Nephron progenitor cell (in vitro differentiated cells): ENCODE measurements around the gene FAM78B.
A peak's percentile ranks its signal among the peaks of the same experiment; 100 is the strongest.

Experiments used
- DNase-seq: peaks from one replicate; pipeline ENCODE4 v3.0.0; 2021
- H3K27ac Mint-ChIP-seq: 2 replicates; pipeline ENCODE4 v1.8.0; 2021; ENCODE audit warnings: mild to moderate bottlenecking, moderate library complexity, mixed read lengths
- H3K27me3 Mint-ChIP-seq: 2 replicates; pipeline ENCODE4 v1.8.0; 2021; ENCODE audit warnings: mild to moderate bottlenecking, low read depth, mixed read lengths; ENCODE audit not compliant: poor library complexity
- H3K36me3 Mint-ChIP-seq: 2 replicates; pipeline ENCODE4 v1.8.0; 2021; ENCODE audit warnings: low read depth, mixed read lengths
- H3K4me1 Mint-ChIP-seq: 2 replicates; pipeline ENCODE4 v1.8.0; 2021; ENCODE audit warnings: mixed read lengths
- H3K4me3 Mint-ChIP-seq: 2 replicates; pipeline ENCODE4 v1.8.0; 2021; ENCODE audit warnings: mild to moderate bottlenecking, moderate library complexity, mixed read lengths
- H3K9me3 Mint-ChIP-seq: 2 replicates; pipeline ENCODE4 v1.8.0; 2021; ENCODE audit warnings: mild to moderate bottlenecking, moderate library complexity, mixed read lengths
- TF ChIP-seq, protein P1 (sequence below): fragments of 200-600 bp; sonication (generic); IDR thresholded peaks from 2 replicates; pipeline ENCODE4 v1.5.0; 2021; ENCODE audit warnings: antibody characterized with exemption

The FAM78B gene

DNA sequence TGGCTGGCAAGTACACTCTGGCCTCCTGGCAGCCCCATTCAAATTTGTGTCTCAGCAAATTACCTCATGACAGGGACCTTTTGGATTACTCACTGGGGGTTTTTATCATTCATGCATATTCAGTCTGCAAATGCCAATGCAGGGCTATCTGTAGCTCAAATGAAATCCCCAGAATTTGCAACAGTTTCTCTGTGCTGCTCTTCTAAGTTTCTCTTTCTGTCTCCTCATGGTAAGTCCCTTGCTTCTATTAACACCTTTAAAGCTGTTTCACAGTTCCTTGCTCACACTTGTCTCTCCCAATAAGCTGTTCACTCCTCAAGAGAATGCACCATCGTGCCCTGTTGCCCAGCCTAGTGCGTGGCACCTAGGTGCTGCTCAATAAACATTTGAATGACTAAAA is 3.3 kb upstream of the FAM78B start:
- peaks cover 39% of the 10 kb centered on the region for H3K27me3 Mint-ChIP-seq
- no peaks in the 10 kb centered on the region for H3K36me3 Mint-ChIP-seq
- H3K9me3 Mint-ChIP-seq: no peaks in the 10 kb centered on the region
- no peak overlapping the region for H3K4me3 Mint-ChIP-seq
- no peak for DNase-seq
- TF ChIP-seq, protein P1, sequence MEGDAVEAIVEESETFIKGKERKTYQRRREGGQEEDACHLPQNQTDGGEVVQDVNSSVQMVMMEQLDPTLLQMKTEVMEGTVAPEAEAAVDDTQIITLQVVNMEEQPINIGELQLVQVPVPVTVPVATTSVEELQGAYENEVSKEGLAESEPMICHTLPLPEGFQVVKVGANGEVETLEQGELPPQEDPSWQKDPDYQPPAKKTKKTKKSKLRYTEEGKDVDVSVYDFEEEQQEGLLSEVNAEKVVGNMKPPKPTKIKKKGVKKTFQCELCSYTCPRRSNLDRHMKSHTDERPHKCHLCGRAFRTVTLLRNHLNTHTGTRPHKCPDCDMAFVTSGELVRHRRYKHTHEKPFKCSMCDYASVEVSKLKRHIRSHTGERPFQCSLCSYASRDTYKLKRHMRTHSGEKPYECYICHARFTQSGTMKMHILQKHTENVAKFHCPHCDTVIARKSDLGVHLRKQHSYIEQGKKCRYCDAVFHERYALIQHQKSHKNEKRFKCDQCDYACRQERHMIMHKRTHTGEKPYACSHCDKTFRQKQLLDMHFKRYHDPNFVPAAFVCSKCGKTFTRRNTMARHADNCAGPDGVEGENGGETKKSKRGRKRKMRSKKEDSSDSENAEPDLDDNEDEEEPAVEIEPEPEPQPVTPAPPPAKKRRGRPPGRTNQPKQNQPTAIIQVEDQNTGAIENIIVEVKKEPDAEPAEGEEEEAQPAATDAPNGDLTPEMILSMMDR: no peak
- H3K27ac Mint-ChIP-seq: no peak overlapping the region
- peaks cover 18% of the 10 kb centered on the region for H3K4me1 Mint-ChIP-seq

DNA sequence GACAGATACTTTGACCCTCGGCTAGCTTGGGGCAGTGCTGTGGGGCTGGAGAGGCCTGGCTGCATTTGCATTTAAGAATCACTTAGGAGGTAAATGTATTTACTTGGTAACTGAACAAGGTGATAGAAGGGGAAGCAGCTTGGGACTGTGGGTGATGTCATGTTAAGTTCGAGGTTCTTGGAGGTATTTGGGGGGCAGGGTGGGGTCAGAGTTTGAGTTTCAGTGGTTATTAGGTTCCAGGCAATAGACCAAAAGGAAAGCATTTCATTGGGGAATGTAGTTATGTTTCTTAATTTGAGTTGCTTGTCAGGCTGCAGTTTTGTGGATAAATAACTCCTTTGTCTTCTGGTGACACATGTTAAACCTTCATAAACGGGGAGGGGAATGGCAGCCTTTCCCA is 2.4 kb upstream of the FAM78B start:
- peaks cover 45% of the 10 kb centered on the region for H3K27me3 Mint-ChIP-seq

DNA sequence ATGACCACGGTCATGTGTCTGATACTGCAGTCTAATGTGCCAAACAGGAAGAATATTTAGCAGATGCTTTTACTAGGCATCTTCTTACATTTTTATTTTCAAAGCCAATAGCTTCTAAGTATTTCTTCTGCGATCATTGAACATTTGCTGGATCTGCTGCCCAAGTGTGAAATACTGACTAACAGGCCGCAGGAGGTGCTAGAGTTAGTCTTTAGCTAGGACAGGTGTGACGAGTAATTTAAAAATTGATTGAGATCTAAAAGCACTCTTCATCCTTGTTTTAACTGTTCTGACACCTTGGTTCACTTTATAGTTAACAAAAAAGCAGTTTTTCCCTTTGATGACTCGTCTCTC is 748 bp upstream of the FAM78B start:
- Mint-ChIP-seq H3K9me3 (no peaks in the 10 kb centered on the region), H3K27ac (no peak overlapping the region), H3K36me3 (no peaks in the 10 kb centered on the region), H3K4me1 (peaks cover 21% of the 10 kb centered on the region), H3K27me3 (peaks cover 62% of the 10 kb centered on the region), H3K4me3 (peak overlapping the region; percentile 83)
- DNase-seq: no peak
- TF ChIP-seq, protein P1: no peak

More for the DNA sequence above, 2.4 kb upstream of the FAM78B start:
- H3K9me3 Mint-ChIP-seq: no peaks in the 10 kb centered on the region
- DNase-seq: no peak
- TF ChIP-seq, protein P1: no peak
- H3K36me3 Mint-ChIP-seq: no peaks in the 10 kb centered on the region
- H3K4me3 Mint-ChIP-seq: no peak overlapping the region
- H3K27ac Mint-ChIP-seq: no peak overlapping the region
- peaks cover 21% of the 10 kb centered on the region for H3K4me1 Mint-ChIP-seq

DNA sequence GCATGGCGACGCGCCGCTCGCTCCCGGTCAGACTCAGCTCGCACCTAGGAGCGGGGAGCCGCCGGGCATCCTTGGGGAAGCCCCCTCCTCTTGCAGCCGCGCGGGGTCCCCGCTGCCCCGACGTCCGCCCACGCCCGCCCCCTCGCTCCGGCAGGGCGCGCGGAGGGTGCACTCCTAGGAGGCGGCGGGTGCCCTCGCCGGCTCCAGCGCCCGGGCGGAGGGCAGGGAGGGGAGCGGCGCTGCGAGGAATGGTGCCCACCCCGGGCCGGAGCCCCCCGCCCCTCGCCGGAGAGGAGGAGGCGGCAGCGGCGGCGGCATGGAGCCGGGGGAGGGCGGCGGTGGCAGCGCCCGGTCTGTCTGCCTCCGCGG is 488 bp downstream of the FAM78B start:
- no peak for DNase-seq
- Mint-ChIP-seq H3K4me1 (peaks cover 21% of the 10 kb centered on the region), H3K36me3 (no peaks in the 10 kb centered on the region), H3K9me3 (no peaks in the 10 kb centered on the region), H3K4me3 (no peak overlapping the region), H3K27me3 (peaks cover 74% of the 10 kb centered on the region), H3K27ac (no peak overlapping the region)
- TF ChIP-seq, protein P1: no peak

DNA sequence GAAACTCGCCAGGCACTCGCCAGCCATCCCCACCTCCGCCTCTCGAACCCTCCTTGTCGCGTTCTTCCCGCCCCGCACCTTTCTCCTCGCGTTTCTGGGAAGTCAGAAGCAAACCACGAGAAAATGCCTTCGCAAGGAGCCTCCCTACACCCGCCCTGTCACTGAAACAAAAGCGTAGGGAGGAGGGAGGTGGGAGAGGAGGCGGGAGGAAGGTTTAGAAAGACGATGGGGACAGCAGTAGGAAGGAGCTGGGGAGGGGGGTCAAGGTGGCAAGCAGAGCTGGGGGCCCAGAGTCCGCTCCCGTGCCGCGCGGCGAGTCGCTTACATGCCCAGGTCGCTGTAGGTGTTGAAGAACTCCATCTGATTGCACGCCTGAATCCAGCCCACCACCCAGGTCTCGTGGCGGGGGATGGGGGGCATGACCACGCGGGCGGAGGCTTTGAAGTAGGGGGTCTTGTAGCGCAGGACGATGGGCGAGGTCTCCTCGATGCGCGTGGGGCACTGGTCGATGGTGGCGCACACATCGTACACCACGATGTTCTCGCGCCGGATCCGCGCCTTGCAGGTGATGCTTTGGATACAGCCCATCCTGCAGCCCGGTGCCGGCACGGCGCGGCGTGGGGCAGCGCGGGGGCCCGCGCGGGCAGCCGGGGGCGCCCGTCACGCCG is 1.0 kb downstream of the FAM78B start:
- Mint-ChIP-seq H3K9me3 (no peaks in the 10 kb centered on the region), H3K27ac (no peak overlapping the region), H3K27me3 (peaks cover 72% of the 10 kb centered on the region), H3K4me3 (peak overlapping the region; percentile 85), H3K36me3 (no peaks in the 10 kb centered on the region), H3K4me1 (peaks cover 21% of the 10 kb centered on the region)
- DNase-seq: peak; percentile 25
- TF ChIP-seq, protein P1: no peak

DNA sequence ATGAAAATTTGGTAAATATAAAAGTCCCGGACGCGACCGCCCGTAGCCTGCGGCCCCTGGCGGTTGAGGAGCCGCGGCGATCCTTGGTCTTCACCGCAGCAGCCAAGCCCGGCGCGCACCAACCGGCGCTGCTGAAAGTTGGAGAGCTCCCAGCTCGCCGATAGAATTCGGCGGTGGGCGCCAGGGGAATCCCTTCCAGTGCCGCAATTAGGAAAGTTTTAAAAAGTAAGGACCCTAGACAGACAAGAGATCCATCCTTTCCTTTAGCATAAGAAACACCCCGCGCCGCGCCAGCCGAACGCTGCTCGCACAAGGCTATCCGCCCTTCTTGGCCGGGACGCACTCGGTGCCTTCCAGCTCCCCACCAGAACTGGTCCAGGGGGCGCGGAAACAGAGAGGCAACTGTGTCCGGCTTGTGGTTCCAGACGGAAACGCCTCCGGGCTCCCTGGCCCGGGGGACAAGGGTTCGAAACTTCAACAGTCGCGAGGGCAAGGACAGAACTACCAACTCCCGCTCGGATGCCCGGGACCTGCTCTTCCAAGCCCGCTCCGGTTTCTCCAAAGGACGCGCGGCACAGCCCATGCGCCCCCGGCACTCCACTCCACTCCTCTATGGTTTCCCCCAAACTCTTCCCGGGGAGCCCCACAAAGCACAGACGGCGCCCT is 1.7 kb downstream of the FAM78B start:
- Mint-ChIP-seq H3K27ac (no peak overlapping the region), H3K36me3 (no peaks in the 10 kb centered on the region), H3K4me3 (peak overlapping the region; percentile 85), H3K27me3 (peaks cover 70% of the 10 kb centered on the region), H3K4me1 (peaks cover 21% of the 10 kb centered on the region), H3K9me3 (no peaks in the 10 kb centered on the region)
- DNase-seq: peak; percentile 79
- TF ChIP-seq, protein P1: peak; percentile 63
